SK-N-SH (cell line): Measurements from ENCODE around the gene GH2.
"Not testable (repeated sequence)": the region's sequence is repeated elsewhere in the genome, so short reads cannot be mapped to it uniquely, and the experiment has no call there.

Source experiments
- EZH2phosphoT487 ChIP-seq: fragments of 200-600 bp; sonication (generic); IDR thresholded peaks from 2 replicates; pipeline ENCODE4 v1.6.1; 2017; ENCODE audit warnings: low read depth, mixed run types, mild to moderate bottlenecking, antibody characterized with exemption, moderate library complexity, borderline replicate concordance
- MAX ChIP-seq: IDR thresholded peaks from 2 replicates; pipeline ENCODE4 v1.4.0; 2012; ENCODE audit warnings: low read depth
- POLR2AphosphoS5 ChIP-seq: IDR thresholded peaks from 2 replicates; pipeline ENCODE4 v1.6.1; 2012; ENCODE audit warnings: low read depth, low read length
- TF ChIP-seq, protein P1 (sequence below): fragments of 200-600 bp; sonication (generic); IDR thresholded peaks from 2 replicates; pipeline ENCODE4 v1.6.1; 2017; ENCODE audit warnings: antibody characterized with exemption, mild to moderate bottlenecking, moderate library complexity
- TF ChIP-seq, protein P2 (sequence below): fragments of 150-350 bp; IDR thresholded peaks from 2 replicates; pipeline ENCODE4 v1.6.1; 2017; ENCODE audit warnings: antibody characterized with exemption, low read length, low read depth, borderline replicate concordance

DNA sequence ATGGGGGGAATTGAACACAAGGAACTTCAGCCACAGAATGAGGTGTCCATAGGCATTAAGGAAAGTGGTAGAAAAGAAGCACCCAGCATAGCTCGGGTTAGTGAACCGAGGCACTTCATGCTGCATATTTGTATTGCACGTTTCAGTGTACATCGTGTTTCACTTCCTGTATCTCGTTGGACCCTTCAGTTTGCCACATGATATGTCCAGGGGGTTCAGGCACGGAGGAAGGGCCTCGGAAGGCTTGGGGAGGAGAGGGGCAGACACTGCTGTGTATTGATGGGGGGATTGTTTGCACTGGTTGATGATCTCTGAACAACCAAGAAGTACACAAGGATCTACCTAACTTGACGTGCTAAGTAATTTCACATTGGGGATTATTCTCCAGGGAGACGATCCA lies 40.7 kb upstream of the GH2 start:
- not testable (repeated sequence) for TF ChIP-seq EZH2phosphoT487, MAX, POLR2AphosphoS5
- TF ChIP-seq, protein P1, sequence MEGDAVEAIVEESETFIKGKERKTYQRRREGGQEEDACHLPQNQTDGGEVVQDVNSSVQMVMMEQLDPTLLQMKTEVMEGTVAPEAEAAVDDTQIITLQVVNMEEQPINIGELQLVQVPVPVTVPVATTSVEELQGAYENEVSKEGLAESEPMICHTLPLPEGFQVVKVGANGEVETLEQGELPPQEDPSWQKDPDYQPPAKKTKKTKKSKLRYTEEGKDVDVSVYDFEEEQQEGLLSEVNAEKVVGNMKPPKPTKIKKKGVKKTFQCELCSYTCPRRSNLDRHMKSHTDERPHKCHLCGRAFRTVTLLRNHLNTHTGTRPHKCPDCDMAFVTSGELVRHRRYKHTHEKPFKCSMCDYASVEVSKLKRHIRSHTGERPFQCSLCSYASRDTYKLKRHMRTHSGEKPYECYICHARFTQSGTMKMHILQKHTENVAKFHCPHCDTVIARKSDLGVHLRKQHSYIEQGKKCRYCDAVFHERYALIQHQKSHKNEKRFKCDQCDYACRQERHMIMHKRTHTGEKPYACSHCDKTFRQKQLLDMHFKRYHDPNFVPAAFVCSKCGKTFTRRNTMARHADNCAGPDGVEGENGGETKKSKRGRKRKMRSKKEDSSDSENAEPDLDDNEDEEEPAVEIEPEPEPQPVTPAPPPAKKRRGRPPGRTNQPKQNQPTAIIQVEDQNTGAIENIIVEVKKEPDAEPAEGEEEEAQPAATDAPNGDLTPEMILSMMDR: not testable (repeated sequence)
- TF ChIP-seq, protein P2, sequence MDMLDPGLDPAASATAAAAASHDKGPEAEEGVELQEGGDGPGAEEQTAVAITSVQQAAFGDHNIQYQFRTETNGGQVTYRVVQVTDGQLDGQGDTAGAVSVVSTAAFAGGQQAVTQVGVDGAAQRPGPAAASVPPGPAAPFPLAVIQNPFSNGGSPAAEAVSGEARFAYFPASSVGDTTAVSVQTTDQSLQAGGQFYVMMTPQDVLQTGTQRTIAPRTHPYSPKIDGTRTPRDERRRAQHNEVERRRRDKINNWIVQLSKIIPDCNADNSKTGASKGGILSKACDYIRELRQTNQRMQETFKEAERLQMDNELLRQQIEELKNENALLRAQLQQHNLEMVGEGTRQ: not testable (repeated sequence)
